Loucy (cell line): ENCODE measurements around the gene PARD3B.

Experiments used
- H2AFZ ChIP-seq: fragments of 200-600 bp; sonication (generic); 2 replicates; pipeline ENCODE4 v1.6.0; 2016; ENCODE audit warnings: antibody characterized with exemption, mild to moderate bottlenecking, low read length, moderate library complexity
- H3F3A ChIP-seq: fragments of 200-600 bp; 2 replicates; pipeline ENCODE4 v1.6.0; 2016; ENCODE audit warnings: antibody characterized with exemption, low read depth, mild to moderate bottlenecking
- H3K27me3 ChIP-seq: fragments of 200-600 bp; sonication (generic); 2 replicates; pipeline ENCODE4 v1.6.1; 2014; ENCODE audit warnings: low read length, mild to moderate bottlenecking; ENCODE audit not compliant: insufficient read depth, poor library complexity, severe bottlenecking
- H3K36me3 ChIP-seq: fragments of 200-600 bp; sonication (generic); 2 replicates; pipeline ENCODE4 v1.6.1; 2016; ENCODE audit warnings: low read length; ENCODE audit not compliant: insufficient read depth
- H3K4me1 ChIP-seq: fragments of 200-600 bp; sonication (generic); 2 replicates; pipeline ENCODE4 v1.5.1; 2014; ENCODE audit warnings: low read length, mild to moderate bottlenecking; ENCODE audit not compliant: insufficient read depth, poor library complexity, severe bottlenecking
- H3K4me2 ChIP-seq: fragments of 200-600 bp; sonication (generic); 2 replicates; pipeline ENCODE4 v1.6.0; 2014; ENCODE audit warnings: antibody characterized with exemption, low read length, low read depth, mild to moderate bottlenecking; ENCODE audit not compliant: poor library complexity, severe bottlenecking
- H3K4me3 ChIP-seq: fragments of 200-600 bp; sonication (generic); 2 replicates; pipeline ENCODE4 v1.5.1; 2014; ENCODE audit warnings: low read length, mild to moderate bottlenecking, mixed read lengths; ENCODE audit not compliant: poor library complexity, severe bottlenecking
- H3K79me2 ChIP-seq: fragments of 200-600 bp; sonication (generic); 2 replicates; pipeline ENCODE4 v1.6.1; 2014; ENCODE audit warnings: low read length; ENCODE audit not compliant: insufficient read depth
- H3K9ac ChIP-seq: fragments of 200-600 bp; sonication (generic); 2 replicates; pipeline ENCODE4 v1.6.0; 2014; ENCODE audit warnings: mild to moderate bottlenecking, low read depth, low read length, moderate library complexity; ENCODE audit not compliant: poor library complexity, severe bottlenecking
- H3K9me2 ChIP-seq: fragments of 200-600 bp; sonication (generic); replicated peaks from 2 replicates; pipeline ENCODE4 v1.6.1; 2016; ENCODE audit warnings: low read depth, low read length, mixed read lengths
- H3K9me3 ChIP-seq: fragments of 200-600 bp; sonication (generic); 2 replicates; pipeline ENCODE4 v1.6.1; 2014; ENCODE audit warnings: mild to moderate bottlenecking, antibody characterized with exemption, low read length, low read depth; ENCODE audit not compliant: insufficient read depth
- H4K20me1 ChIP-seq: fragments of 200-600 bp; sonication (generic); 2 replicates; pipeline ENCODE4 v1.6.0; 2014; ENCODE audit warnings: antibody characterized with exemption, low read length, mild to moderate bottlenecking; ENCODE audit not compliant: insufficient read depth, poor library complexity, severe bottlenecking
- CTCF ChIP-seq: fragments of 200-600 bp; sonication (generic); conservative IDR thresholded peaks from 2 replicates; pipeline ENCODE4 v1.5.1; 2014; ENCODE audit warnings: mild to moderate bottlenecking, antibody characterized with exemption, low read length
- EZH2phosphoT487 ChIP-seq: fragments of 200-600 bp; IDR thresholded peaks from 2 replicates; pipeline ENCODE4 v1.6.1; 2018; ENCODE audit warnings: antibody characterized with exemption, mild to moderate bottlenecking, moderate library complexity, borderline replicate concordance

Gene PARD3B

GRCh38 chr2:204886713-204887112, 341.4 kb downstream of the PARD3B start:
- no peak for TF ChIP-seq EZH2phosphoT487
- TF ChIP-seq CTCF = no peak
- H3K79me2 ChIP-seq = no peaks in the 10 kb centered on the region
- H3F3A ChIP-seq = no peaks in the 10 kb centered on the region
- no peaks in the 10 kb centered on the region for H3K27me3 ChIP-seq
- peaks cover 1% of the 10 kb centered on the region for H3K4me1 ChIP-seq
- no peak overlapping the region for H2AFZ ChIP-seq
- H3K36me3 ChIP-seq = no peaks in the 10 kb centered on the region
- no peak overlapping the region for H3K4me3 ChIP-seq
- H4K20me1 ChIP-seq = no peaks in the 10 kb centered on the region
- H3K9me2 ChIP-seq = no peaks in the 10 kb centered on the region
- H3K9ac ChIP-seq = no peak overlapping the region
- H3K9me3 ChIP-seq = no peaks in the 10 kb centered on the region
- H3K4me2 ChIP-seq = no peak overlapping the region

- Histone ChIP-seq H3K9ac (no peak overlapping the region), H3K4me2 (no peak overlapping the region), H3K9me2 (no peaks in the 10 kb centered on the region), H2AFZ (no peak overlapping the region), H3F3A (no peaks in the 10 kb centered on the region), H3K79me2 (no peaks in the 10 kb centered on the region), H4K20me1 (no peaks in the 10 kb centered on the region), H3K4me3 (no peak overlapping the region), H3K27me3 (no peaks in the 10 kb centered on the region), H3K9me3 (no peaks in the 10 kb centered on the region), H3K4me1 (peaks cover 11% of the 10 kb centered on the region), H3K36me3 (no peaks in the 10 kb centered on the region)
- no peak for TF ChIP-seq EZH2phosphoT487
- TF ChIP-seq CTCF = no peak
These were observed 342.9 kb downstream of the PARD3B start for GRCh38 chr2:204888222-204888621.

GRCh38 chr2:204890680-204891079, 345.4 kb downstream of the PARD3B start:
- TF ChIP-seq CTCF (no peak), EZH2phosphoT487 (no peak)
- peaks cover 27% of the 10 kb centered on the region for H3K4me1 ChIP-seq
- no peaks in the 10 kb centered on the region for H4K20me1 ChIP-seq
- H3K79me2 ChIP-seq = no peaks in the 10 kb centered on the region
- H2AFZ ChIP-seq = no peak overlapping the region
- H3K9ac ChIP-seq = no peak overlapping the region
- H3K9me3 ChIP-seq = no peaks in the 10 kb centered on the region
- no peaks in the 10 kb centered on the region for H3K9me2 ChIP-seq
- H3K36me3 ChIP-seq = no peaks in the 10 kb centered on the region
- no peak overlapping the region for H3K4me3 ChIP-seq
- no peaks in the 10 kb centered on the region for H3K27me3 ChIP-seq
- no peak overlapping the region for H3K4me2 ChIP-seq
- no peaks in the 10 kb centered on the region for H3F3A ChIP-seq
